GM23338 (cell line): Measurements from ENCODE around the gene SKIC8. TPM values are rescaled to one million over a fixed set of nuclear protein-coding genes. Genes with fewer than 3 reads are reported as not detected.

ENCODE experiments used
- ATAC-seq: fragments of 200-7000 bp; cut with Tn5 transposase; 3 replicates; pipeline ENCODE4 v1.9.1; 2020
- DNase-seq: peaks from one replicate; pipeline ENCODE4 v3.0.0-alpha.2; 2015; ENCODE audit warnings: low spot score
- H2AFZ ChIP-seq: fragments of 200-600 bp; sonication (generic); 2 replicates; pipeline ENCODE4 v1.8.0; 2016; ENCODE audit warnings: antibody characterized with exemption, mild to moderate bottlenecking, moderate library complexity
- H3F3A ChIP-seq: fragments of 200-600 bp; sonication (generic); replicated peaks from 2 replicates; pipeline ENCODE4 v1.8.0; 2017; ENCODE audit warnings: antibody characterized with exemption, mixed run types, low read depth
- H3K27ac ChIP-seq: fragments of 200-600 bp; sonication (generic); 2 replicates; pipeline ENCODE4 v1.6.1; 2016; ENCODE audit warnings: low read depth
- H3K27me3 ChIP-seq: fragments of 200-600 bp; sonication (generic); 2 replicates; pipeline ENCODE4 v1.8.0; 2016; ENCODE audit warnings: mild to moderate bottlenecking, mixed run types, moderate library complexity; ENCODE audit not compliant: insufficient read depth
- H3K36me3 ChIP-seq: fragments of 200-600 bp; sonication (generic); 2 replicates; pipeline ENCODE4 v1.8.0; 2016; ENCODE audit warnings: mild to moderate bottlenecking; ENCODE audit not compliant: insufficient read depth
- H3K4me1 ChIP-seq: fragments of 200-600 bp; sonication (generic); 2 replicates; pipeline ENCODE4 v1.8.0; 2016; ENCODE audit warnings: mild to moderate bottlenecking, moderate library complexity; ENCODE audit not compliant: insufficient read depth
- H3K4me2 ChIP-seq: fragments of 200-600 bp; sonication (generic); 2 replicates; pipeline ENCODE4 v1.7.1; 2017; ENCODE audit warnings: mixed run types
- H3K4me3 ChIP-seq: fragments of 200-600 bp; sonication (generic); 2 replicates; pipeline ENCODE4 v1.6.1; 2016; ENCODE audit warnings: mixed run types
- H3K79me2 ChIP-seq: fragments of 200-600 bp; sonication (generic); replicated peaks from 2 replicates; pipeline ENCODE4 v1.8.0; 2017; ENCODE audit warnings: mild to moderate bottlenecking; ENCODE audit not compliant: insufficient read depth
- H3K9me2 ChIP-seq: fragments of 200-600 bp; sonication (generic); 2 replicates; pipeline ENCODE4 v1.8.0; 2017; ENCODE audit not compliant: insufficient read depth
- H4K20me1 ChIP-seq: fragments of 200-600 bp; sonication (generic); replicated peaks from 2 replicates; pipeline ENCODE4 v1.8.0; 2017; ENCODE audit warnings: mild to moderate bottlenecking; ENCODE audit not compliant: insufficient read depth
- H3K27ac Mint-ChIP-seq: 2 replicates; pipeline ENCODE4 v1.8.0; 2020; ENCODE audit warnings: inconsistent platforms, mild to moderate bottlenecking, moderate library complexity, mixed read lengths
- H3K27me3 Mint-ChIP-seq: 3 replicates; pipeline ENCODE4 v1.8.0; 2022; ENCODE audit warnings: low read depth, mild to moderate bottlenecking, moderate library complexity, mixed read lengths, inconsistent platforms; ENCODE audit not compliant: insufficient read depth, poor library complexity
- H3K36me3 Mint-ChIP-seq: 3 replicates; pipeline ENCODE4 v1.8.0; 2021; ENCODE audit warnings: low read depth, mild to moderate bottlenecking, inconsistent platforms, moderate library complexity, mixed read lengths
- H3K4me1 Mint-ChIP-seq: 3 replicates; pipeline ENCODE4 v1.8.0; 2020; ENCODE audit warnings: mild to moderate bottlenecking, inconsistent platforms, mixed read lengths
- H3K4me3 Mint-ChIP-seq: 3 replicates; pipeline ENCODE4 v1.8.0; 2021; ENCODE audit warnings: moderate library complexity, mild to moderate bottlenecking, inconsistent platforms, mixed read lengths
- H3K9me3 Mint-ChIP-seq: 3 replicates; pipeline ENCODE4 v1.8.0; 2020; ENCODE audit warnings: moderate library complexity, mild to moderate bottlenecking, inconsistent platforms, mixed read lengths
- CREB1 ChIP-seq: fragments of 250-450 bp; sonication (Bioruptor Pico); IDR thresholded peaks from 2 replicates; pipeline ENCODE4 v1.5.0; 2020; ENCODE audit warnings: low read depth, mild to moderate bottlenecking, moderate library complexity
- CTCF ChIP-seq, 2 experiments: fragments of 200-600 bp in 1 of 2; sonication (generic) in 1 of 2; conservative IDR thresholded peaks; 2 replicates each; pipeline versions ENCODE4 v1.5.1 to v1.6.1; 2016 to 2017; ENCODE audit warnings: antibody characterized with exemption in 2 of 2, low read depth in 2 of 2, mild to moderate bottlenecking in 2 of 2, moderate library complexity in 1 of 2
- ETS1 ChIP-seq: IDR thresholded peaks from 2 replicates; pipeline ENCODE4 v1.6.1; 2016; ENCODE audit warnings: antibody characterized with exemption
- EZH2 ChIP-seq: fragments of 200-600 bp; sonication (generic); IDR thresholded peaks from one replicate; pipeline ENCODE4 v1.8.0; 2017; ENCODE audit warnings: antibody characterized with exemption, mild to moderate bottlenecking, low read depth; ENCODE audit not compliant: unreplicated experiment
- JUNB ChIP-seq: IDR thresholded peaks from one replicate; pipeline ENCODE4 v1.6.1; 2016; ENCODE audit warnings: antibody characterized with exemption; ENCODE audit not compliant: unreplicated experiment
- NANOG ChIP-seq: IDR thresholded peaks from 2 replicates; pipeline ENCODE4 v1.6.1; 2016; ENCODE audit warnings: antibody characterized with exemption, borderline replicate concordance
- POLR2AphosphoS5 ChIP-seq: IDR thresholded peaks from 2 replicates; pipeline ENCODE4 v1.6.1; 2016; ENCODE audit warnings: antibody characterized with exemption, low read depth
- REST ChIP-seq: IDR thresholded peaks from one replicate; pipeline ENCODE4 v1.6.1; 2018; ENCODE audit warnings: antibody characterized with exemption; ENCODE audit not compliant: unreplicated experiment
- ZNF114 ChIP-seq: fragments of 250-450 bp; sonication (Bioruptor Pico); IDR thresholded peaks from 2 replicates; pipeline ENCODE4 v1.5.0; 2020; ENCODE audit warnings: mild to moderate bottlenecking, moderate library complexity
- ZNF331 ChIP-seq: fragments of 250-450 bp; sonication (Bioruptor Pico); IDR thresholded peaks from 2 replicates; pipeline ENCODE4 v1.5.0; 2020; ENCODE audit warnings: low read depth, mild to moderate bottlenecking, moderate library complexity
- polyA plus RNA-seq: library from polyadenylated mRNA; unstranded; fragments of >200 nt; fragmentation: Nextera tagmentation; extraction: Ambion mirVana; gene quantifications from 2 replicates; pipeline ENCODE4 v1.2.1, GENCODE V29; 2016
- total RNA-seq: library from RNA; depleted of rRNA; stranded (reverse); fragments of >200 nt; shearing (Covaris generic); gene quantifications from 2 replicates; pipeline ENCODE4 v1.2.3, GENCODE V29; 2014

The SKIC8 gene
- total and polyA plus RNA-seq, 2 experiments from 2014 or later = 59.4 to 73.8 TPM

- Histone ChIP-seq H3K36me3 (no peaks in the 10 kb centered on the region), H3K4me3 (no peak overlapping the region; the same call in 1 of the 2 replicates), H4K20me1 (no peaks in the 10 kb centered on the region), H3K9me2 (no peaks in the 10 kb centered on the region; the same call in 1 of the 2 replicates), H3K27me3 (peaks cover 26% of the 10 kb centered on the region), H2AFZ (peak overlapping the region; percentile 94; the same call in 1 of the 2 replicates), H3K4me2 (no peak overlapping the region), H3F3A (peaks cover 8% of the 10 kb centered on the region; the same call in 1 of the 2 replicates), H3K27ac (no peak overlapping the region), H3K4me1 (no peaks in the 10 kb centered on the region), H3K79me2 (no peaks in the 10 kb centered on the region)
- 0 out of 3 replicates have a peak overlapping the region, but pooled peaks have one; percentile 54 for H3K4me3 Mint-ChIP-seq
- ATAC-seq (no peak), DNase-seq (no peak)
- H3K27ac Mint-ChIP-seq = no peak overlapping the region
- no peaks in the 10 kb centered on the region for H3K9me3 Mint-ChIP-seq
- peaks cover 19% of the 10 kb centered on the region for H3K27me3 Mint-ChIP-seq
- H3K4me1 Mint-ChIP-seq = peaks cover 3% of the 10 kb centered on the region; the same call in 1 of the 3 replicates
- no peak for TF ChIP-seq REST
- no peak for TF ChIP-seq ZNF114 (CRISPR knock-in tag)
- no peak for TF ChIP-seq CREB1 (CRISPR knock-in tag)
- no peak for TF ChIP-seq EZH2
- TF ChIP-seq NANOG = no peak
- no peak for TF ChIP-seq ZNF331 (CRISPR knock-in tag)
- TF ChIP-seq JUNB = no peak
- H3K36me3 Mint-ChIP-seq = no peaks in the 10 kb centered on the region
These were observed 36.0 kb downstream of the SKIC8 start for GRCh38 chr15:78263351-78263781.

- no peak overlapping the region for H3K4me2 ChIP-seq
- H2AFZ ChIP-seq = no peak overlapping the region
- no peaks in the 10 kb centered on the region for H4K20me1 ChIP-seq
- no peak for ATAC-seq
- no peaks in the 10 kb centered on the region for H3K36me3 ChIP-seq
- Mint-ChIP-seq H3K4me3 (no peak overlapping the region), H3K27me3 (peaks cover 17% of the 10 kb centered on the region), H3K4me1 (peaks cover 3% of the 10 kb centered on the region; the same call in 1 of the 3 replicates), H3K9me3 (no peaks in the 10 kb centered on the region), H3K36me3 (no peaks in the 10 kb centered on the region), H3K27ac (no peak overlapping the region)
- peaks cover 8% of the 10 kb centered on the region; the same call in 1 of the 2 replicates for H3F3A ChIP-seq
- H3K9me2 ChIP-seq = no peaks in the 10 kb centered on the region; the same call in 1 of the 2 replicates
- no peaks in the 10 kb centered on the region for H3K79me2 ChIP-seq
- no peaks in the 10 kb centered on the region for H3K4me1 ChIP-seq
- H3K27me3 ChIP-seq = peaks cover 26% of the 10 kb centered on the region
- no peak overlapping the region for H3K4me3 ChIP-seq
- no peak for DNase-seq
- H3K27ac ChIP-seq = no peak overlapping the region
- TF ChIP-seq NANOG (no peak), EZH2 (no peak), ETS1 (no peak), REST (no peak), CTCF (conservative IDR thresholded peaks at IDR 0.05; ENCODE audit: low read depth in 2 of 2) (no peak), JUNB (no peak), POLR2AphosphoS5 (no peak)
These were observed 38.3 kb downstream of the SKIC8 start for GRCh38 chr15:78261062-78261461.
